Breast epithelium (tissue), 3 donors: ENCODE data around the gene ADAM30.

Experiments
- CTCF ChIP-seq, 3 donors: fragments of 450-650 bp; IDR thresholded peaks; one replicate each; pipeline ENCODE4 v1.5.1; 2016 to 2017; ENCODE audit warnings: antibody characterized with exemption in 3 of 3, mild to moderate bottlenecking in 3 of 3, moderate library complexity in 3 of 3
- POLR2A ChIP-seq: fragments of 450-650 bp; IDR thresholded peaks from one replicate; pipeline ENCODE4 v1.6.1; 2016; ENCODE audit warnings: antibody characterized with exemption, mild to moderate bottlenecking, moderate library complexity
- POLR2AphosphoS5 ChIP-seq, 3 donors: sonication (generic); formaldehyde crosslinking; IDR thresholded peaks; one replicate each; pipeline ENCODE4 v1.6.1; 2017; ENCODE audit warnings: antibody characterized with exemption in 3 of 3

DNA sequence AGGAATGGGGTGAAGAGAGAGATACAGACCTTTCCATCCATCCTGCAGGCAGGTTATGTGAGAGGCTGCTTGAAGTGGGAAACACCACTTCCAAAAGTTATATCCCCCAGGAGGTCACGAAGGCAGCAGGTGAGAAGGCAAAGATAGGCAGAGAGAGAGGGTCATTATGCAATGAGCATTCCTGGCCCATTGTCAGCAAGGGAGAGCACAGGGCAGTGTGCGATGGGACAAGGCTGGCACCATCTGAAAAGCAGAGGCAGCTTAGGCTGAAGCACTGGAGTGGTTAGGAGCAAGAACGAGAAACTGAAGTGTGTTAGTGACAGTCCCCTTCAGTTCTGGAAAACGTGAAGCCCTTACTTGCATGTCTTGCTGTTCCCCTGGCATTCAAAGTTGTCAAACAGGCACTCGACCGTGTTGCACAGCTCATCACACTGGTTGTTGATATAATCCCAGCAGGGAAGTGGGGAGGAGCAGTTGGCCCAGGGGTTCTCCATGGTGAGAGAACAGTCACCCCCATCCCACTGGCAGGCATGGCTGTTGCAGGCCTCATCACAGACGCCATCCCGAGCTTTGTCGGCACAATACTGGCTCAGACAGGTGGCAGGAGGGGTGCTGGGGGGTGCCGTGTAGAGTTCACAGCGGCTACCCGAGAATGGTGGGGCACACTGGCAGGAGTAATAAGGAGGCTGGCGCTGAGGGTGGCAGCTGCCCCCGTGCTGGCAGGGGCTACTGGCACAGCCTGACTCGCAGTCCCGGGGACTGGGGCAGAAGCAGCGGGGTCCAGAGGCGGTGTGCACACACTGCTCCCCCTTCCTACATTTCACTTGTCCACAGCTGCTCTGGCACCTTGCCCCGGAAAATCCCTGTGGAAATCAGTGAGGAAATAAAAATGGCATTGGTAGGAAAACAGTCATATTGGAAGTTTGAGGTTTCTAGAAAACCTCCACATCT is 28.9 kb upstream of the ADAM30 start:
- TF ChIP-seq POLR2A (no peak), POLR2AphosphoS5 (IDR thresholded peaks at IDR 0.05) (no peak), CTCF (IDR thresholded peaks at IDR 0.05) (no peak)
